Stomach (tissue), 4 donors: ENCODE results near the gene ARHGEF10L.
"Not testable (repeated sequence)": the region's sequence is repeated elsewhere in the genome, so short reads cannot be mapped to it uniquely, and the experiment has no call there.

Experiments used
- POLR2A ChIP-seq, 4 donors: fragments of 450-650 bp; IDR thresholded peaks; one replicate each; pipeline ENCODE4 v1.6.1; 2016; ENCODE audit warnings: antibody characterized with exemption in 4 of 4, control low read depth in 2 of 4, mild to moderate bottlenecking in 1 of 4, moderate library complexity in 1 of 4
- POLR2AphosphoS5 ChIP-seq, 3 donors: sonication (generic); formaldehyde crosslinking; IDR thresholded peaks; one replicate each; pipeline ENCODE4 v1.6.1; 2016; ENCODE audit warnings: antibody characterized with exemption in 3 of 3
- TF ChIP-seq, protein P1 (sequence below), 7 experiments: fragments of 450-650 bp in 4 of 7; fragments of 200-600 bp in 3 of 7; sonication (generic) in 3 of 7; IDR thresholded peaks; one replicate each; pipeline ENCODE4 v1.5.1; 2016 to 2019; ENCODE audit warnings: antibody characterized with exemption in 7 of 7, control low read depth in 2 of 7, mild to moderate bottlenecking in 1 of 7

DNA sequence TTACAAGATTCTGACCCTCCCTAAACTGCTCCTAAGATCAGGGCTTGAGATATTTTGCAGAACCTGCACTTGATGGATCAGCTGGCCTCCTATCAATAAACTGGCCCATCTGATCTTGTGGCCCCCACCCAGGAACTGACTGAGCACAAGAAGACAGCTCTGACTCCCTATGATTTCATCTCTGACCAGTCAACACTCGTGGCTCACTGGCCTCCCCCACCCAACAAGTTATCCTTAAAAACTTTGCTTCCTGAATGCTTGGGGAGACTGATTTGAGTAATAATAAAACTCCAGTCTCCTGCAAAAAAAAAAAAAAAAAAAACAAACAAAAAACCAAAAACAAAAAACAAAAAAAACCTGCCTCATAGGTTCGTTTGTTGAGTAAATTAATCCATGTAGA lies 206.8 kb downstream of the ARHGEF10L start:
- TF ChIP-seq POLR2AphosphoS5, POLR2A (IDR thresholded peaks at IDR 0.05): not testable (repeated sequence)
- TF ChIP-seq, protein P1, sequence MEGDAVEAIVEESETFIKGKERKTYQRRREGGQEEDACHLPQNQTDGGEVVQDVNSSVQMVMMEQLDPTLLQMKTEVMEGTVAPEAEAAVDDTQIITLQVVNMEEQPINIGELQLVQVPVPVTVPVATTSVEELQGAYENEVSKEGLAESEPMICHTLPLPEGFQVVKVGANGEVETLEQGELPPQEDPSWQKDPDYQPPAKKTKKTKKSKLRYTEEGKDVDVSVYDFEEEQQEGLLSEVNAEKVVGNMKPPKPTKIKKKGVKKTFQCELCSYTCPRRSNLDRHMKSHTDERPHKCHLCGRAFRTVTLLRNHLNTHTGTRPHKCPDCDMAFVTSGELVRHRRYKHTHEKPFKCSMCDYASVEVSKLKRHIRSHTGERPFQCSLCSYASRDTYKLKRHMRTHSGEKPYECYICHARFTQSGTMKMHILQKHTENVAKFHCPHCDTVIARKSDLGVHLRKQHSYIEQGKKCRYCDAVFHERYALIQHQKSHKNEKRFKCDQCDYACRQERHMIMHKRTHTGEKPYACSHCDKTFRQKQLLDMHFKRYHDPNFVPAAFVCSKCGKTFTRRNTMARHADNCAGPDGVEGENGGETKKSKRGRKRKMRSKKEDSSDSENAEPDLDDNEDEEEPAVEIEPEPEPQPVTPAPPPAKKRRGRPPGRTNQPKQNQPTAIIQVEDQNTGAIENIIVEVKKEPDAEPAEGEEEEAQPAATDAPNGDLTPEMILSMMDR (IDR thresholded peaks at IDR 0.05), result not testable (repeated sequence)
